HEK293 (cell line): Measurements from ENCODE around the gene LARP1.

Source experiments
- ATF2 ChIP-seq: fragments of 450-650 bp; formaldehyde crosslinking; IDR thresholded peaks from 2 replicates; pipeline ENCODE4 v1.5.1; 2016; ENCODE audit warnings: missing biosample characterization, missing genetic modification characterization, low read depth
- BCL11A ChIP-seq: fragments of 450-650 bp; formaldehyde crosslinking; IDR thresholded peaks from 2 replicates; pipeline ENCODE4 v1.5.1; 2016; ENCODE audit warnings: low read depth, missing biosample characterization, missing genetic modification characterization
- OSR2 ChIP-seq: fragments of 450-650 bp; formaldehyde crosslinking; IDR thresholded peaks from 2 replicates; pipeline ENCODE4 v1.5.1; 2016; ENCODE audit warnings: missing biosample characterization, missing genetic modification characterization
- PRDM1 ChIP-seq: fragments of 450-650 bp; formaldehyde crosslinking; IDR thresholded peaks from 2 replicates; pipeline ENCODE4; 2016; ENCODE audit warnings: missing biosample characterization, missing genetic modification characterization
- PRDM6 ChIP-seq: fragments of 450-650 bp; formaldehyde crosslinking; IDR thresholded peaks from 2 replicates; pipeline ENCODE4 v1.5.1; 2017; ENCODE audit warnings: missing biosample characterization, missing genetic modification characterization
- SALL2 ChIP-seq: fragments of 450-650 bp; formaldehyde crosslinking; IDR thresholded peaks from 2 replicates; pipeline ENCODE4 v1.5.0; 2017; ENCODE audit warnings: missing biosample characterization, mild to moderate bottlenecking, missing genetic modification characterization, borderline replicate concordance
- SCRT2 ChIP-seq: fragments of 450-650 bp; formaldehyde crosslinking; IDR thresholded peaks from 2 replicates; pipeline ENCODE4 v1.5.1; 2016; ENCODE audit warnings: missing biosample characterization, missing genetic modification characterization
- SP2 ChIP-seq: fragments of 450-650 bp; formaldehyde crosslinking; IDR thresholded peaks from 2 replicates; pipeline ENCODE4 v1.5.1; 2016; ENCODE audit warnings: missing biosample characterization, missing genetic modification characterization
- ZBTB21 ChIP-seq: fragments of 450-650 bp; formaldehyde crosslinking; IDR thresholded peaks from 2 replicates; pipeline ENCODE4 v1.5.1; 2017; ENCODE audit warnings: missing biosample characterization, missing genetic modification characterization
- ZBTB49 ChIP-seq: fragments of 450-650 bp; formaldehyde crosslinking; IDR thresholded peaks from 2 replicates; pipeline ENCODE4 v1.5.1; 2016; ENCODE audit warnings: missing biosample characterization, missing genetic modification characterization, low read depth
- ZBTB6 ChIP-seq: fragments of 450-650 bp; formaldehyde crosslinking; IDR thresholded peaks from 2 replicates; pipeline ENCODE4 v1.5.1; 2017; ENCODE audit warnings: missing biosample characterization, missing genetic modification characterization
- ZBTB7A ChIP-seq: fragments of 450-650 bp; formaldehyde crosslinking; IDR thresholded peaks from 2 replicates; pipeline ENCODE4 v1.5.1; 2016; ENCODE audit warnings: low read depth, missing biosample characterization, missing genetic modification characterization
- ZFHX2 ChIP-seq: fragments of 450-650 bp; formaldehyde crosslinking; conservative IDR thresholded peaks from 2 replicates; pipeline ENCODE4 v1.5.1; 2016; ENCODE audit warnings: missing biosample characterization, missing genetic modification characterization
- ZNF10 ChIP-seq: fragments of 450-650 bp; formaldehyde crosslinking; IDR thresholded peaks from 2 replicates; pipeline ENCODE4 v1.5.1; 2017; ENCODE audit warnings: missing biosample characterization, missing genetic modification characterization
- ZNF138 ChIP-seq: fragments of 450-650 bp; formaldehyde crosslinking; IDR thresholded peaks from 2 replicates; pipeline ENCODE4 v1.5.1; 2016; ENCODE audit warnings: missing biosample characterization, missing genetic modification characterization, borderline replicate concordance
- ZNF175 ChIP-seq: fragments of 450-650 bp; formaldehyde crosslinking; IDR thresholded peaks from 2 replicates; pipeline ENCODE4 v1.5.1; 2016; ENCODE audit warnings: missing biosample characterization, missing genetic modification characterization
- ZNF2 ChIP-seq: fragments of 450-650 bp; formaldehyde crosslinking; IDR thresholded peaks from 2 replicates; pipeline ENCODE4 v1.5.1; 2016; ENCODE audit warnings: missing biosample characterization, missing genetic modification characterization
- ZNF23 ChIP-seq: fragments of 450-650 bp; formaldehyde crosslinking; IDR thresholded peaks from 2 replicates; pipeline ENCODE4 v1.5.1; 2016; ENCODE audit warnings: missing biosample characterization, missing genetic modification characterization, borderline replicate concordance
- ZNF426 ChIP-seq: fragments of 450-650 bp; formaldehyde crosslinking; IDR thresholded peaks from 2 replicates; pipeline ENCODE4 v1.5.1; 2017; ENCODE audit warnings: missing biosample characterization, missing genetic modification characterization, mild to moderate bottlenecking, inconsistent platforms, moderate library complexity
- ZNF521 ChIP-seq: fragments of 450-650 bp; formaldehyde crosslinking; IDR thresholded peaks from 2 replicates; pipeline ENCODE4 v1.5.1; 2017; ENCODE audit warnings: missing biosample characterization, mild to moderate bottlenecking, missing genetic modification characterization
- ZNF555 ChIP-seq: fragments of 450-650 bp; formaldehyde crosslinking; conservative IDR thresholded peaks from 2 replicates; pipeline ENCODE4 v1.5.1; 2017; ENCODE audit warnings: missing biosample characterization, mild to moderate bottlenecking, missing genetic modification characterization, inconsistent platforms
- ZNF558 ChIP-seq: fragments of 450-650 bp; formaldehyde crosslinking; IDR thresholded peaks from 2 replicates; pipeline ENCODE4 v1.5.1; 2016; ENCODE audit warnings: missing biosample characterization, missing genetic modification characterization
- ZNF610 ChIP-seq: fragments of 450-650 bp; formaldehyde crosslinking; IDR thresholded peaks from 2 replicates; pipeline ENCODE4 v1.5.1; 2016; ENCODE audit warnings: missing biosample characterization, missing genetic modification characterization, borderline replicate concordance
- ZNF621 ChIP-seq: fragments of 450-650 bp; formaldehyde crosslinking; IDR thresholded peaks from 2 replicates; pipeline ENCODE4 v1.5.1; 2017; ENCODE audit warnings: missing biosample characterization, missing genetic modification characterization
- ZNF785 ChIP-seq: fragments of 450-650 bp; formaldehyde crosslinking; IDR thresholded peaks from 2 replicates; pipeline ENCODE4 v1.5.1; 2016; ENCODE audit warnings: missing biosample characterization, missing genetic modification characterization
- ZNF791 ChIP-seq: fragments of 450-650 bp; formaldehyde crosslinking; IDR thresholded peaks from 2 replicates; pipeline ENCODE4 v1.5.1; 2016; ENCODE audit warnings: missing biosample characterization, missing genetic modification characterization
- ZNF837 ChIP-seq: fragments of 450-650 bp; formaldehyde crosslinking; IDR thresholded peaks from 2 replicates; pipeline ENCODE4 v1.5.1; 2016; ENCODE audit warnings: missing biosample characterization, missing genetic modification characterization
- ZSCAN30 ChIP-seq: fragments of 450-650 bp; IDR thresholded peaks from 2 replicates; pipeline ENCODE4 v1.5.1; 2018; ENCODE audit warnings: missing biosample characterization, mild to moderate bottlenecking, missing genetic modification characterization, moderate library complexity
- TF ChIP-seq, protein P1 (sequence below): fragments of 450-650 bp; formaldehyde crosslinking; IDR thresholded peaks from 2 replicates; pipeline ENCODE4 v1.5.1; 2016; ENCODE audit warnings: missing biosample characterization, missing genetic modification characterization
- TF ChIP-seq, protein P2 (sequence below): fragments of 450-650 bp; IDR thresholded peaks from 2 replicates; pipeline ENCODE4 v1.5.1; 2018; ENCODE audit warnings: missing biosample characterization, mild to moderate bottlenecking, missing genetic modification characterization

LARP1 gene

DNA sequence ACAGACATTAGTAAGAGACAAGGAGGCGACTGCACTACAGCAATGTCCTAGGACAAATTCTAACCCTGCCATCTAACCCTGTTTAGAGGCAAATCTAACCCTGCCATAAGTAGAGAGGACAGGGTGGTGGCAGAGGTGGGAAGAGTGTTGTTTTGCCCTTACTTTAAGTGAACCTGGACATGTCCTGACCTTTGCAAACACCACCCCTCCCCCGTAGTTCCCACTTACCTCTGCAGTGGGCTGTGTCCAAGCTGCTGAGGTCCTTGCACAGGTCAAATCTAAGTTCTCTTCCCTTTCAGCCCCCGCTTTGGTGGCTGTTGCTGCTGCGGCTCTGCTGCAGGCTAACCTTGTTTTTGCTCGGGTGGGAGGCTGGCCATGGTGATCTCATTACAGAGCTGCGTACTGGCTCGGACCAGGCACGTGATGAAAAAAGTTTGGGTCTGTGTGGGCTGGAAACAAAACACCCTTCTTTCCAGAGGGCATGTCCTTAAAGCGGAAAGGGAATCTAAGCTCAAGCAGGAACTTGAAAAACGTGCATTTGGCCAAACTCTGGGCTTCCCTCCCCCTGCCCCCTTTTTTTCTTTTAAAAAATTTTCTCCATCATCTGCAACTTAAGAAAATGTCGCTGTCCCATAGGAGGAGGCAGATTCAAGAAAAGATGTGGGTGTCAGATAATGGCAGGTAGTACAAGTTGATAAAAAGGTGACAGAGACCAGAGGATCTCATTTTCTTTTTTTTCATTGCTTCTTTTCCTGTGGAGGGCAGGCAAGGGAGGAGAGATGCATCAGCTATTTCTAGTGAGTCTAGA, 95.3 kb downstream of the LARP1 start, which contains the start of gene FAXDC2 (continued):
- TF ChIP-seq ZNF138 (tag by site-specific recombination) (no peak), ZNF175 (tag by site-specific recombination) (no peak), PRDM6 (tag by site-specific recombination) (no peak), ZNF791 (tag by site-specific recombination) (no peak), ZBTB21 (tag by site-specific recombination) (no peak), ZSCAN30 (tag by site-specific recombination) (no peak), ZNF785 (tag by site-specific recombination) (no peak), ZNF2 (tag by site-specific recombination) (peak; percentile 60; the same call in 1 of the 2 replicates), ATF2 (tag by site-specific recombination) (0 out of 2 replicates have a peak, but pooled peaks have one; percentile 26), ZFHX2 (tag by site-specific recombination) (peak; percentile 91), ZNF10 (tag by site-specific recombination) (no peak), ZNF558 (no peak), SALL2 (tag by site-specific recombination) (no peak), ZNF837 (tag by site-specific recombination) (no peak), ZBTB6 (tag by site-specific recombination) (no peak), OSR2 (no peak), ZNF521 (tag by site-specific recombination) (no peak), SP2 (peak; percentile 53), ZNF23 (tag by site-specific recombination) (no peak), ZNF621 (tag by site-specific recombination) (no peak), ZNF426 (tag by site-specific recombination) (no peak), PRDM1 (tag by site-specific recombination) (no peak), ZNF555 (no peak), SCRT2 (tag by site-specific recombination) (peak; percentile 72), BCL11A (tag by site-specific recombination) (peak; percentile 22; the same call in 1 of the 2 replicates), ZNF610 (no peak), ZBTB49 (tag by site-specific recombination) (no peak), ZBTB7A (tag by site-specific recombination) (no peak)
- TF ChIP-seq, protein P1, sequence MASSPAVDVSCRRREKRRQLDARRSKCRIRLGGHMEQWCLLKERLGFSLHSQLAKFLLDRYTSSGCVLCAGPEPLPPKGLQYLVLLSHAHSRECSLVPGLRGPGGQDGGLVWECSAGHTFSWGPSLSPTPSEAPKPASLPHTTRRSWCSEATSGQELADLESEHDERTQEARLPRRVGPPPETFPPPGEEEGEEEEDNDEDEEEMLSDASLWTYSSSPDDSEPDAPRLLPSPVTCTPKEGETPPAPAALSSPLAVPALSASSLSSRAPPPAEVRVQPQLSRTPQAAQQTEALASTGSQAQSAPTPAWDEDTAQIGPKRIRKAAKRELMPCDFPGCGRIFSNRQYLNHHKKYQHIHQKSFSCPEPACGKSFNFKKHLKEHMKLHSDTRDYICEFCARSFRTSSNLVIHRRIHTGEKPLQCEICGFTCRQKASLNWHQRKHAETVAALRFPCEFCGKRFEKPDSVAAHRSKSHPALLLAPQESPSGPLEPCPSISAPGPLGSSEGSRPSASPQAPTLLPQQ (tag by site-specific recombination) = peak; percentile 99
- TF ChIP-seq, protein P2, sequence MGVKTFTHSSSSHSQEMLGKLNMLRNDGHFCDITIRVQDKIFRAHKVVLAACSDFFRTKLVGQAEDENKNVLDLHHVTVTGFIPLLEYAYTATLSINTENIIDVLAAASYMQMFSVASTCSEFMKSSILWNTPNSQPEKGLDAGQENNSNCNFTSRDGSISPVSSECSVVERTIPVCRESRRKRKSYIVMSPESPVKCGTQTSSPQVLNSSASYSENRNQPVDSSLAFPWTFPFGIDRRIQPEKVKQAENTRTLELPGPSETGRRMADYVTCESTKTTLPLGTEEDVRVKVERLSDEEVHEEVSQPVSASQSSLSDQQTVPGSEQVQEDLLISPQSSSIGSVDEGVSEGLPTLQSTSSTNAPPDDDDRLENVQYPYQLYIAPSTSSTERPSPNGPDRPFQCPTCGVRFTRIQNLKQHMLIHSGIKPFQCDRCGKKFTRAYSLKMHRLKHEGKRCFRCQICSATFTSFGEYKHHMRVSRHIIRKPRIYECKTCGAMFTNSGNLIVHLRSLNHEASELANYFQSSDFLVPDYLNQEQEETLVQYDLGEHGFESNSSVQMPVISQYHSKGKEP = no peak
